Subcutaneous abdominal adipose tissue (tissue), 5 donors: ENCODE measurements around the gene DNASE1L1.

ENCODE experiments used
- H3K27ac ChIP-seq: one replicate; pipeline ENCODE4 v1.7.0; 2013; ENCODE audit warnings: low read depth, mild to moderate bottlenecking, inconsistent platforms, low read length, moderate library complexity
- H3K27me3 ChIP-seq, 5 donors: one replicate each; pipeline ENCODE4 v1.7.0; 2013; ENCODE audit warnings: low read length in 5 of 5, inconsistent platforms in 1 of 5; ENCODE audit not compliant: control insufficient read depth in 5 of 5, insufficient read depth in 4 of 5
- H3K36me3 ChIP-seq, 5 donors: one replicate each; pipeline ENCODE4 v1.7.0; 2013; ENCODE audit warnings: low read length in 5 of 5; ENCODE audit not compliant: control insufficient read depth in 5 of 5, insufficient read depth in 5 of 5
- H3K4me1 ChIP-seq, 5 donors: one replicate each; pipeline ENCODE4 v1.7.0; 2013; ENCODE audit warnings: low read length in 5 of 5, mild to moderate bottlenecking in 3 of 5, moderate library complexity in 1 of 5; ENCODE audit not compliant: control insufficient read depth in 5 of 5, insufficient read depth in 5 of 5
- H3K4me3 ChIP-seq, 5 donors: one replicate each; pipeline ENCODE4 v1.7.0; 2013; ENCODE audit warnings: low read length in 5 of 5, low read depth in 1 of 5
- H3K9ac ChIP-seq, 5 donors: one replicate each; pipeline ENCODE4 v1.7.0; 2013; ENCODE audit warnings: low read length in 5 of 5, mild to moderate bottlenecking in 4 of 5, moderate library complexity in 3 of 5
- H3K9me3 ChIP-seq, 5 donors: one replicate each; pipeline ENCODE4 v1.7.0; 2013; ENCODE audit warnings: low read length in 5 of 5; ENCODE audit not compliant: control insufficient read depth in 5 of 5
- donor health status: healthy.
- donor health status: healthy.
- donor health status: healthy.
- donor health status: healthy.
- donor health status: healthy.

DNASE1L1 gene

DNA sequence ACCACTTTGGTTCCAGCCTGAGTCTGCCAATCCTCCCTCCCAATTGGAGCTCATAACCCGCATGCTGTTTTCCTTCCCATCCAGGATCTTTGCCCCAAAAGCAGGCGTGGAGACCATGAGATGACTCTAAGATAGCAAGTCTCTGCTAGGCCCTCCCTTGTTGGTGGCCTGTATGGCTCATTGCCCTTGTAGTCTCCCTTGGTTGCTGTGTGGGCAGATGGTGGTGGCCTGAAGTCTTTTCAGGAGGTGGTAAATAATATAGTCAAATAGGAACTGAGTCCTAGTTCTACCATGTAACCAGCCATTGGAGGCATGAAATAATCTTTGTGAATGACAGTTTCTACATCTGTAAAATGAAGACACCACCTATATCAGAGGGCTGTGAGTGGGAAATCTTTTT lies 20.7 kb upstream of the DNASE1L1 start:
- peaks cover 0 to 31% (median 23%) of the 10 kb centered on the region in 5 donors for H3K36me3 ChIP-seq
- peaks cover 0 to 19% (median 4%) of the 10 kb centered on the region in 5 donors for H3K27me3 ChIP-seq
- H3K4me1 ChIP-seq, result peaks cover 6 to 38% (median 26%) of the 10 kb centered on the region in 5 donors
- no peaks in the 10 kb centered on the region for H3K9me3 ChIP-seq
- H3K9ac ChIP-seq, result peak overlapping the region in 1 of 5 donors; percentile 34
- H3K4me3 ChIP-seq, result peak overlapping the region; percentile 10 to 77 (median 72)
- H3K27ac ChIP-seq, result peak overlapping the region; percentile 41

DNA sequence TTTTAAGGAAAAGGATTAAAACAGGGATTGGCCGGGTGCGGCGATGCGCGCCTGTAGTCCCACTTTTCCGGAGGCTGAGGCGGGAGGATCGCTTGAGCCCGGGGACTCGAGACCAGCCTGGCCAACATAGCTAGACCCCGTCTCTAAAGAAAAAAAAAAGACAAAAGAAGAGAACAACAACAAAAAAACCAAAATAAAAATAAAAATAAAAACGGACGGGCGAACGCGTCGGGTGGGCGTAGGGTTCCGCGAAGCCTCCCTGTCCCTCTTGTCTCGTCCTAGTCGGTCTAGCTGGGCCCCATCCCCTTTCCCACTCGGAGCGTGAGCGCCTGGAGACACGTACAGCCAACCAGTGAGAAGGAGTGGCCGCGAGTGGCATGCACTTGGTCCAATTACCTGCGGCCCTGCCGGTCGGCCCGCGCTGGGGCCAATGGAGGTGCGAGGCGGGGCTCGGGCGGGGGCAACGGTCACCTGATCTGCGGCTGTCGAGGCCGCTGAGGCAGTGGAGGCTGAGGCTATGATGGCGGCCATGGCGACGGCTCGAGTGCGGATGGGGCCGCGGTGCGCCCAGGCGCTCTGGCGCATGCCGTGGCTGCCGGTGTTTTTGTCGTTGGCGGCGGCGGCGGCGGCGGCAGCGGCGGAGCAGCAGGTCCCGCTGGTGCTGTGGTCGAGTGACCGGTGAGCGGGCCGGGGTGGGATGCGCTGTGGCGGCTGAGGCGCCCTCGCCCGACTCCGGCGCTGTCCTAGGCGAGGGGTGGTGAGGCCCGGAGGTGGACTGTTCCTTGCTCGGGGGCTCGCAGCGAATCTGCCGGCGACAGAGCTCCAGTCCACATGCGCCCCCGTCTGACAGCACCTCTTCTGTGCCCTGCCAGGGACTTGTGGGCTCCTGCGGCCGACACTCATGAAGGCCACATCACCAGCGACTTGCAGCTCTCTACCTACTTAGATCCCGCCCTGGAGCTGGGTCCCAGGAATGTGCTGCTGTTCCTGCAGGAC lies 19.4 kb upstream of the DNASE1L1 start, which contains the start of gene ATP6AP1:
Gene ATP6AP1 (plus strand): TSS at position 502 of the 996 bp plus-strand sequence. CDS start 16 bp downstream, at position 518.
- peak within 1 kb of the TSS; percentile 69 to 77 (median 74) for H3K4me3 ChIP-seq
- H3K4me1 ChIP-seq, result peaks cover 6 to 38% (median 26%) of the 10 kb centered on the region in 5 donors
- peaks cover 0 to 19% (median 17%) of the 10 kb centered on the region in 5 donors for H3K36me3 ChIP-seq
- no peaks in the 10 kb centered on the region for H3K9me3 ChIP-seq
- H3K9ac ChIP-seq, result peak within 1 kb of the TSS in 4 of 5 donors; percentile 25 to 74 (median 51)
- peak within 1 kb of the TSS; percentile 62 for H3K27ac ChIP-seq
- peaks cover 0 to 13% (median 2%) of the 10 kb centered on the region in 5 donors for H3K27me3 ChIP-seq

DNA sequence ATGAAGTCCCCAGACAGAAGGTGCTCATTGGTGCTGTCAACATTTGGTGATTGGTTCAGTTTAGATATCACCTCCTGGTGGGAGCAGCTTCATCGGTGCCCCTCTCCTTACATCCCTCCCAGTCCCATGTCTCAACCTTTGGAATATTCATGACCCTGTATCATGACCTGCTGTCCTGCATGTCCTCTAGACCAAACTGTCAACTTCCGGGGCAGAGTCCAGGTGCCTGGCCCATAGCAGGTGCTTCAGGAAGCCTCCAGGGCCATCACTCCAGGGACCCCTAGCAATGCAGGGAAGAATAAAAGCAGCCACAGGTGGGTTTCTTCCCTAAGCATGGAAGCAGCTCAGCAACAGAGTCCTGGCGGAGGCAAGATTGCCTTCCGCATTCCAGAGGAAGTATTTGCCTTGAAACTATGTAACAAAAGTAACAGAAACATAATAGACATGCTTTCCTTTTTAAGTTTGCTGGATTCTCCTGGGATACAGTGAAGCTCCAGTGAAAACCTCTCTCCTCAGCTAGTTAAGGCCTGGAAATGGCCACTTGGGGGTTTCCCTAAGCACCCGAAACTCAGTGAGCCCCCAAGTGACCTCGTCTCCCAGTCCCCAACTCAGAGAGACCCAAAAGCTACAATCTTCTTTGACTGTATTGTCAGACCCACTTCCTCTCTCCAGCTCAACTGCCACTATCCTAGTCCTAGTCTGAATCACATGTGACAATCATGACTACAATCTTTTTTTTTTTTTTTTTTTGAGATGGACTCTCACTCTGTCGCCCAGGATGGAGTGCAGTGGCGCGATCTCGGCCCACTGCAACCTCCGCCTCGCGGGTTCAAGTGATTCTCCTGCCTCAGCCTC lies 18.1 kb upstream of the DNASE1L1 start:
- no peak overlapping the region for H3K27ac ChIP-seq
- no peaks in the 10 kb centered on the region for H3K9me3 ChIP-seq
- H3K4me3 ChIP-seq, result peak overlapping the region in 1 of 5 donors; percentile 20
- peaks cover 0 to 7% (median 4%) of the 10 kb centered on the region in 5 donors for H3K36me3 ChIP-seq
- H3K27me3 ChIP-seq, result peaks cover 0 to 5% (median 0%) of the 10 kb centered on the region in 5 donors
- H3K4me1 ChIP-seq, result peaks cover 6 to 38% (median 26%) of the 10 kb centered on the region in 5 donors
- H3K9ac ChIP-seq, result peak overlapping the region in 1 of 5 donors; percentile 39

DNA sequence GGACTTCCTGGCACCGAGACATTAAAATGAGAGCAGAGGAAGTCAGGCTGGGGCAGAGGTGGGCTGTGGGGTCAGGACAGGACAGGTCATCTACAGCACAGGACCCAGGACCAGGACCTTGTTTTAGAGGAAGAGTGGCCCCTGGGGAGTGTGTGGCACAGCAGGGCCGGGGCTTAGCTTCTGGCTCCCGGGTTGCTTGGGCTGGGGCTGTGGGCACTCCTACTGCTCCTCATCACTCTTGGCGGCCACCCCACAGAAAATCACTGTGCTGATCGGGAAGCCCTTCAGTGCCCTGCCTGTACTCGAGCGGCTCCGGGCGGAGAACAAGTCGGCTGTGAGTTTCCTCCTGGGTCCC lies 11.3 kb upstream of the DNASE1L1 start:
- H3K9ac ChIP-seq, result no peak overlapping the region
- H3K4me1 ChIP-seq, result peaks cover 0 to 5% (median 0%) of the 10 kb centered on the region in 5 donors
- peaks cover 0 to 22% (median 11%) of the 10 kb centered on the region in 5 donors for H3K36me3 ChIP-seq
- H3K9me3 ChIP-seq, result no peaks in the 10 kb centered on the region
- no peak overlapping the region for H3K27ac ChIP-seq
- peaks cover 0 to 8% (median 2%) of the 10 kb centered on the region in 5 donors for H3K27me3 ChIP-seq
- no peak overlapping the region for H3K4me3 ChIP-seq

DNA sequence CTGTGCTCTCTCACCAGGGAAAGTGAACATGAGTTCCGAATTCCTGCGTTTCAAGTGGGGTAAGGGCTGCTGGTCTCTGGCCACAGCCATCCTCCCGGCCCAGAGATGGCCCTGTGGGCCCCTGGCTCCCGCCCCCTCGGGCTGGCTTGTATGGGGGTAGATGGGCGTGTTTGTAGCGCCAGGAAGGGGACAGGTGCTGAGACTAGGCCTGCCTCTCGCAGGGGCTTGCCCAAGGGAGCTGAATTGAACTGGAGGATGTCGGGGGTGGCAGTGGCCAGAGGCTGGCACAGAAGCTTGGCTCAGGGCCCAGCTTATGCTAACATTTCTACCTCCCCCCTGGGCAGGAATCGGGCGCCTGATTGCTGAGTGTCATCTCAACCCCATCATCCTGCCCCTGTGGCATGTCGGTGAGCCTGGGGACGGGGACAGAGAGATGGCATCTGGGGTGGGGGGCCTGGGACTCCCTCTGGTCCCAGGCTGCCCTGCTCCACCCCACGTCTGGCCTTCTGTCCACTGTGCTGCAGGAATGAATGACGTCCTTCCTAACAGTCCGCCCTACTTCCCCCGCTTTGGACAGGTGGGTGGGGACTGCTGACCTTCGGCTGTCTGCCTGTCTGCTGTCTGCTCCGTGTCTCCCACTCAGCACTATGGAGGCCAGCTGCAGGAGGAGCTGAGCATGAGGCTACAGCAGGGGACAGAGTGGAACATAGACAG lies 10.8 kb upstream of the DNASE1L1 start:
- Histone ChIP-seq H3K4me1 (peaks cover 0 to 5% (median 0%) of the 10 kb centered on the region in 5 donors), H3K36me3 (peaks cover 0 to 27% (median 11%) of the 10 kb centered on the region in 5 donors), H3K27ac (no peak overlapping the region), H3K27me3 (peaks cover 0 to 8% (median 2%) of the 10 kb centered on the region in 5 donors), H3K9me3 (no peaks in the 10 kb centered on the region), H3K9ac (no peak overlapping the region), H3K4me3 (no peak overlapping the region)

DNA sequence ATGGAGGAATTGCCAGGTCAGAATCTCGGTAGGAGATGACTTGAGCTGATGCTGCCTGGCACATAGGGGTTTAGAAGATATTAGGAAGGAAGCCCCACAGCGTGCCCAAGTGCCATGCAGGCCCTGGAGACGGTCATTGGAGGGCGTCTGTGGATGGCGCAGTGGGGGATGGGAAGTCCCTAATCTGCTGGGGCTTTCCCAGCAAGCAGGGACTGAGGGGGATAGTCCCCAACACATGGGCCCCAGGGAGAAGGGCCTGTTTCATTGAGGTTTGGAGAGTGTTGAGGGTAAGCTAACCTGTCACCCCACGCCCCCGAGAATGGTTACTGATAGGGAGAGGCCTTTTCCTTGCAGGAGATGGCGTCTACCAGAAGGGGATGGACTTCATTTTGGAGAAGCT lies 10.1 kb upstream of the DNASE1L1 start:
- Histone ChIP-seq H3K9me3 (no peaks in the 10 kb centered on the region), H3K27me3 (peaks cover 0 to 8% (median 2%) of the 10 kb centered on the region in 5 donors), H3K36me3 (peaks cover 0 to 28% (median 11%) of the 10 kb centered on the region in 5 donors), H3K4me3 (no peak overlapping the region), H3K9ac (no peak overlapping the region), H3K27ac (no peak overlapping the region), H3K4me1 (peaks cover 0 to 5% (median 0%) of the 10 kb centered on the region in 5 donors)

DNA sequence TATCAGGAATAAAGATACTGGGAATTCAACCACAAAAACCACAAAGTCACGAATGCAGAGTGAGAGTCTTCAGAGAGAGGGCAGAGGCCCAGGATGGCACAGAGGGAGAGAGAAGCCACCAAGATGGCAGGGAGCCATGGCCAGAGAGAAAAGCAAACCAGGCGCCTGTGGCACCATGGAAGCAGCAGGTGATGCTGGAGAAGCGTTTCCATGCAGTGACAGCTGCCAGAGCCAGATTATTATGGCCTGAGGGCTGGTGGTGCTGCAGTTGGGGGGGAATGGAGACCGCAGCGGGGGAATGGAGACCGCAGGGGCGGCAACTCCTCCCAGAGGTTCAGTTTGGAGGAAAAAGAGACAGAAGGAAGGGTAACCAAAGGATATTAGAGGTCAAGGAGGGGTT lies 8.1 kb upstream of the DNASE1L1 start:
- no peak overlapping the region for H3K27ac ChIP-seq
- H3K36me3 ChIP-seq, result peaks cover 0 to 35% (median 15%) of the 10 kb centered on the region in 5 donors
- H3K9me3 ChIP-seq, result no peaks in the 10 kb centered on the region
- H3K9ac ChIP-seq, result no peak overlapping the region
- H3K27me3 ChIP-seq, result peaks cover 0 to 14% (median 5%) of the 10 kb centered on the region in 5 donors
- peaks cover 0 to 13% (median 9%) of the 10 kb centered on the region in 5 donors for H3K4me1 ChIP-seq
- H3K4me3 ChIP-seq, result no peak overlapping the region

DNA sequence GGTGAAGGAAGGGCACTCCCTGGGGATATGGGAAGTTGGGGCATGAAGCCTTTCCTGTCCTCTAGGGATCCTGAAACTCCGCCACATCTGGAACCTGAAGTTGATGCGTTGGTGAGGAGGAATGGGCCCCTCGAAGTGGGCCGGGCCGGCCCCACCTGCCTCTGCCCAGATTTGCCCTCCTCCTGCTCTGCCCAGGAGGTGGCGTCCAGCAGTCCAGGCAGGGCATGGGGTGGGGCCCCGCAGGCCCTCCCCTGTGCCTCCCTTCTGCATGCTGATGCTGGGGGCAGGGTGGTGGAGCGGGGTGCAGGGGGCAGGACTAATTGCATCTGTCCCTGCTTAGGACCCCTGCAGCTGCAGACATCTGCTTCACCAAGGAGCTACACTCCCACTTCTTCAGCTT lies 4.1 kb upstream of the DNASE1L1 start:
- Histone ChIP-seq H3K4me1 (peaks cover 3 to 25% (median 18%) of the 10 kb centered on the region in 5 donors), H3K9me3 (no peaks in the 10 kb centered on the region), H3K4me3 (no peak overlapping the region), H3K9ac (no peak overlapping the region), H3K36me3 (peaks cover 0 to 17% (median 4%) of the 10 kb centered on the region in 5 donors), H3K27ac (no peak overlapping the region), H3K27me3 (peaks cover 0 to 18% (median 5%) of the 10 kb centered on the region in 5 donors)

DNA sequence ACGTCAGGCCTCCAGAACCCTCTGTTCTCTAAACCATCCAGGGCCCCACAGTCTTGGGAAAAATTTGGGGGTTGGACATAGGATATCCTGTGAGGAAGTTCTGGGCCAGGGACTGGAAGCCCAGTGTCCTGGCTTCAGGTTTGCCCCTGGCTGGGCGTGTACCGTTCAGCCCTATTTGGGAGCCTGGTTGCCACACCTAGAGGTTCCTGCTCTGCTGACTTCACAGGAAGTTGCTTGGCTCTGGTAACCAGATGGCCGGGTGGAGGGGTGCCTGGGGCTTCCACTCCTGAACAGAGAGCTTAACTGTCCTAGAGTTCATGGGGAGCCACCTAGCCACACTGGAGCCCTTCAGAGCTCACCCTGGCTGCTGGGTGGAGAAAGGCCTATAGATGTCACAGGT lies 3.4 kb upstream of the DNASE1L1 start:
- no peaks in the 10 kb centered on the region for H3K9me3 ChIP-seq
- H3K27ac ChIP-seq, result peak overlapping the region; percentile 60
- peaks cover 3 to 25% (median 18%) of the 10 kb centered on the region in 5 donors for H3K4me1 ChIP-seq
- H3K27me3 ChIP-seq, result peaks cover 0 to 18% (median 5%) of the 10 kb centered on the region in 5 donors
- peak overlapping the region in 2 of 5 donors; percentile 48 to 69 for H3K9ac ChIP-seq
- H3K4me3 ChIP-seq, result peak overlapping the region in 4 of 5 donors; percentile 32 to 74 (median 64)
- peaks cover 0 to 17% (median 4%) of the 10 kb centered on the region in 5 donors for H3K36me3 ChIP-seq
